ENCODE data around the gene MYRF. TPM values are rescaled to one million over a fixed set of nuclear protein-coding genes. Genes with fewer than 3 reads are reported as not detected.

Gene MYRF
- total RNA-seq, 2 experiments from 2014 or later, result 0.97 to 1.6 TPM

DNA sequence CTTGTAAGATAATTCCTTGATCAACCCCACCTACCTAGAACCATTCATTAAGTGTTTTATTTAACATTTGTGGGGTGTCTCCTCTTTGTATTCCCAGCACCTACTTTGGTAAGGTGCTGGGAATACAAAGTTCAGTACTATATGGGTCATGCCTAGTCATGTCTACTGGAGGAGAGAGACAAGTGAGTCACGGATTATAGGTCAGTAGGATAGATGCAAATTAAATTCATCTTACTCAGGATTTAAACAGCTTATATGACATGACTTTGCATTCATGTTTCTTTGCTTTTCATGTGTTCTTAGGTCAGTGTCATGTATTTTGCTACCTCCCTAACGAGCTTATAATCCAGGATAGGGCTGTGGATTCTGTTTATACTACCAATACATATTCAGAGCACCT, 67.7 kb downstream of the MYRF start:
- Mint-ChIP-seq H3K27me3 (no peaks in the 10 kb centered on the region), H3K4me3 (no peak overlapping the region), H3K36me3 (ENCODE audit: low read depth) (peaks cover 5% of the 10 kb centered on the region), H3K9me3 (no peaks in the 10 kb centered on the region), H3K27ac (no peak overlapping the region), H3K4me1 (ENCODE audit: low read depth) (no peaks in the 10 kb centered on the region)
- intact Hi-C loops (cut with micrococcal nuclease), result no loop called here
- no peak for ATAC-seq
- DNase-seq, result no peak
- TF ChIP-seq, protein P1, sequence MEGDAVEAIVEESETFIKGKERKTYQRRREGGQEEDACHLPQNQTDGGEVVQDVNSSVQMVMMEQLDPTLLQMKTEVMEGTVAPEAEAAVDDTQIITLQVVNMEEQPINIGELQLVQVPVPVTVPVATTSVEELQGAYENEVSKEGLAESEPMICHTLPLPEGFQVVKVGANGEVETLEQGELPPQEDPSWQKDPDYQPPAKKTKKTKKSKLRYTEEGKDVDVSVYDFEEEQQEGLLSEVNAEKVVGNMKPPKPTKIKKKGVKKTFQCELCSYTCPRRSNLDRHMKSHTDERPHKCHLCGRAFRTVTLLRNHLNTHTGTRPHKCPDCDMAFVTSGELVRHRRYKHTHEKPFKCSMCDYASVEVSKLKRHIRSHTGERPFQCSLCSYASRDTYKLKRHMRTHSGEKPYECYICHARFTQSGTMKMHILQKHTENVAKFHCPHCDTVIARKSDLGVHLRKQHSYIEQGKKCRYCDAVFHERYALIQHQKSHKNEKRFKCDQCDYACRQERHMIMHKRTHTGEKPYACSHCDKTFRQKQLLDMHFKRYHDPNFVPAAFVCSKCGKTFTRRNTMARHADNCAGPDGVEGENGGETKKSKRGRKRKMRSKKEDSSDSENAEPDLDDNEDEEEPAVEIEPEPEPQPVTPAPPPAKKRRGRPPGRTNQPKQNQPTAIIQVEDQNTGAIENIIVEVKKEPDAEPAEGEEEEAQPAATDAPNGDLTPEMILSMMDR (IDR thresholded peaks at IDR 0.05), result no peak
- ChIA-PET CTCF (interaction anchor here (0.8 to 1.5 kb wide), 4 partner anchors 9 to 23 kb away, joined by 3 to 5 read pairs (median 4); no protein-coding TSS in a partner anchor), POLR2A (interaction anchor here (1.3 to 1.4 kb wide), 2 partner anchors 9 to 19 kb away, joined by 3 to 4 read pairs; no protein-coding TSS in a partner anchor)

DNA sequence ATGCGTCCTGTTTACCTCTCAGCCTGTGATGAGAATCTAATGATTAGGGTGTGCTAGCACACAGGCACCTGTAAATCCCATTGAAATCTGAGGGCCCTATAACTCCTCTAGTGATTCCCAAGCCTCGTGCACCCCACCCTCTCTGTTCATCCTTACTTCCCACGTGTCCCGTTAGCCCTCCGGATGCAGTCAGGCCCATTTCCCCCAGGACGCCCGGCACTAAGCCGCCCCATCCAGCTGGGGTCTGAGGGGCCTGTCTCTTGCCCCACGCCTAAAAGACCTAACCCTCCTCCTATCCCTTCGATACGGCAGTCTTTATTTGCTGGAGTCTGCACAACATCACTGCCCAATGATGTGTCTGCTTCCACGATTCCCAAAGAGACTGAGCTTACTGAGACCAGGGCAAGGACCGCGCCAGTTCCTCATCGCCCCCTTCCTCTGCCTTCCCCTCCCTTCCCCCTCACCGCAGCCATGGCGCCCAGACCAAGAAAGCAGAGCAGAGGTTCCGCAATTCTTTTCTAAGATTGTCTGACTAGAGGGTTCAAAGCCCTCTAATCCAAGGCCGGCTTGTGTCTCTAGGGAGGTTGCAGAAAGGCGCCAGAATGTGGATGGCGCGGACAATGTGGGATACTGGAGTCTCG, 74.6 kb downstream of the MYRF start:
- H3K36me3 Mint-ChIP-seq (ENCODE audit: low read depth), result peaks cover 32% of the 10 kb centered on the region
- H3K27me3 Mint-ChIP-seq, result peaks cover 9% of the 10 kb centered on the region
- H3K4me3 Mint-ChIP-seq, result peak overlapping the region; percentile 86
- H3K27ac Mint-ChIP-seq, result peak overlapping the region; percentile 86
- peaks cover 27% of the 10 kb centered on the region for H3K4me1 Mint-ChIP-seq (ENCODE audit: low read depth)
- ATAC-seq, result no peak
- CTCF ChIA-PET, result interaction anchor here (2.5 kb wide), 1 partner anchor 10 kb away, joined by 37 read pairs; the partner anchor contains the start of gene FADS1
- POLR2A ChIA-PET, result interaction anchor here (1.9 to 4.0 kb wide), 2 partner anchors 11 to 34 kb away, joined by 10 to 44 read pairs; partner anchors contain the start of genes FADS1, FEN1 and TMEM258
- no peaks in the 10 kb centered on the region for H3K9me3 Mint-ChIP-seq
- intact Hi-C loops (cut with micrococcal nuclease), result no loop called here
- TF ChIP-seq, protein P1 (IDR thresholded peaks at IDR 0.05), result peak; percentile 28
- no peak for DNase-seq

DNA sequence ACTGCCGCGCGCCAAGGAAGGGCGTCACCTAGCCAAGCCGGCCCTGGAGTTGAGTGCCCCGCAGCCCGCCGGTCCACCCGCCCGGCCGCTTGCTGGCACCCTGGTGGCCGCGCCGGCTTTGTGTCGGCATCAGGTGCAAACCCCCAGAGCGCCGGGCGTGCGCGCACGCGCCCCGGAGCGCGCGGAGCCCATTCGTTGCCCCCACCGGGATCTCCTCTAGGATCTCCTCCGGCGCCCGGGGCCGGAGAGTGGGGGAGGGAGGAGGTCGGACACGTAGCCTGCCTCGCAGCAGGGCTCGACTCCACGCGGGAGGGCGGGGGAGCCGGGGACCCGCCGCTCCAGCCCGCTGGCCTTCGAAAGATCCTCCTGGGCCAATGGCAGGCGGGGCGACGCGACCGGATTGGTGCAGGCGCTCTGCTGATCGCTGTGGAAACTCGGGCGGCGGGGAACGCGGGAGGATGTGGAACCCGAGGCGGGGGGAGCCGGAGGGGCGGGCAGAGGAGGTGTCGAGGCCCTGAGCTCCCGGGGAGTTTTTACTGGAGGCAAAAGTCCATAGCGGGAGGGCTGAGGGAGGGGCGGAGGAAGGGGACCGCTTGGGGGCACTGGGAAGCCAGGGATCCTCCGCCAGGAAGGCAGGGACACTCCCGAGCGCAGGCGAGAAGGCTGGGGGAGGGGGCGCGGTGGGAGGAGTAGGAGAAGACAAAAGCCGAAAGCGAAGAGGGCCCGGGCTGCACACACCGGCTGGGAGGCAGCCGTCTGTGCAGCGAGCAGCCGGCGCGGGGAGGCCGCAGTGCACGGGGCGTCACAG, 75.3 kb downstream of the MYRF start, which contains the start of gene FADS2:
FADS2 (plus strand) TSS at position 730 of the 808 bp plus-strand sequence. CDS start 91 bp downstream, outside the sequence.
- peak within 1 kb of the TSS; percentile 86 for H3K4me3 Mint-ChIP-seq
- TF ChIP-seq, protein P1 (IDR thresholded peaks at IDR 0.05), result no peak
- peak; percentile 94 for DNase-seq
- intact Hi-C loops (cut with micrococcal nuclease), result no loop called here
- POLR2A ChIA-PET, result interaction anchor here (0.7 to 4.0 kb wide), 6 partner anchors 12 to 144 kb away, joined by 3 to 44 read pairs (median 6); partner anchors contain the start of genes FADS1, FEN1, FTH1 and TMEM258
- peaks cover 9% of the 10 kb centered on the region for H3K27me3 Mint-ChIP-seq
- peak within 1 kb of the TSS; percentile 91 for H3K27ac Mint-ChIP-seq
- no peaks in the 10 kb centered on the region for H3K9me3 Mint-ChIP-seq
- H3K36me3 Mint-ChIP-seq (ENCODE audit: low read depth), result peaks cover 34% of the 10 kb centered on the region
- peak; percentile 87 for ATAC-seq
- peaks cover 32% of the 10 kb centered on the region for H3K4me1 Mint-ChIP-seq (ENCODE audit: low read depth)
- CTCF ChIA-PET, result interaction anchor here (0.9 to 2.5 kb wide), 4 partner anchors 11 to 72 kb away, joined by 3 to 37 read pairs (median 3); partner anchors contain the start of gene FADS1

DNA sequence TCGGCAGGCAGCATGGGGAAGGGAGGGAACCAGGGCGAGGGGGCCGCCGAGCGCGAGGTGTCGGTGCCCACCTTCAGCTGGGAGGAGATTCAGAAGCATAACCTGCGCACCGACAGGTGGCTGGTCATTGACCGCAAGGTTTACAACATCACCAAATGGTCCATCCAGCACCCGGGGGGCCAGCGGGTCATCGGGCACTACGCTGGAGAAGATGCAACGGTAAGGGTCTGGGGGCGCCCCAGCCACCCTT, 75.9 kb downstream of the MYRF start:
- peak overlapping the region; percentile 86 for H3K4me3 Mint-ChIP-seq
- peaks cover 9% of the 10 kb centered on the region for H3K27me3 Mint-ChIP-seq
- H3K4me1 Mint-ChIP-seq (ENCODE audit: low read depth), result peaks cover 36% of the 10 kb centered on the region
- no peaks in the 10 kb centered on the region for H3K9me3 Mint-ChIP-seq
- CTCF ChIA-PET, result interaction anchor here (0.9 to 2.5 kb wide), 6 partner anchors 12 to 71 kb away, joined by 3 to 37 read pairs (median 4); partner anchors contain the start of gene FADS1
- H3K36me3 Mint-ChIP-seq (ENCODE audit: low read depth), result peaks cover 39% of the 10 kb centered on the region
- H3K27ac Mint-ChIP-seq, result peak overlapping the region; percentile 91
- intact Hi-C loops (cut with micrococcal nuclease), result no loop called here
- ATAC-seq (no peak), DNase-seq (no peak)
- POLR2A ChIA-PET, result interaction anchor here (0.6 to 4.0 kb wide), 10 partner anchors 12 to 143 kb away, joined by 3 to 44 read pairs (median 4); partner anchors contain the start of genes FADS1, FEN1, FTH1 and TMEM258
- TF ChIP-seq, protein P1 (IDR thresholded peaks at IDR 0.05), result no peak
